Measurements from ENCODE around the gene PSAT1. TPM values are rescaled to one million over a fixed set of nuclear protein-coding genes. Genes with fewer than 3 reads are reported as not detected.

The PSAT1 gene
- total RNA-seq, 1 experiment from 2014 or later: 215 TPM

- H3K27ac Mint-ChIP-seq: peak overlapping the region in 1 of 3 experiments; percentile 34; a peak in 1 of 7 replicates
- H3K56ac ChIP-seq (ENCODE audit: insufficient read length, low read depth, low read length): no peak overlapping the region
- H3K4ac ChIP-seq (ENCODE audit: low read depth, low read length): no peak overlapping the region
- no peaks in the 10 kb centered on the region for H3K79me2 ChIP-seq (ENCODE audit: insufficient read depth, low read length)
- H3K14ac ChIP-seq (ENCODE audit: insufficient read depth, low read length): no peak overlapping the region
- no peaks in the 10 kb centered on the region for H3K9me3 Mint-ChIP-seq
- no peak overlapping the region for H4K8ac ChIP-seq (replicated peaks; ENCODE audit: insufficient read length, low read depth, low read length)
- H4K91ac ChIP-seq (ENCODE audit: insufficient read length, low read depth, low read length): no peak overlapping the region
- H3K4me1 Mint-ChIP-seq: peaks cover 33 to 49% of the 10 kb centered on the region in 2 experiments
- no peak overlapping the region for H2BK5ac ChIP-seq (ENCODE audit: insufficient read length, low read length)
- peaks cover 5% of the 10 kb centered on the region; the same call in 1 of the 2 replicates for H3K4me1 ChIP-seq (ENCODE audit: insufficient read depth, low read length)
- no peaks in the 10 kb centered on the region for H3K23me2 ChIP-seq (ENCODE audit: insufficient read length, low read depth, low read length, poor library complexity, severe bottlenecking)
- H3K4me2 ChIP-seq (ENCODE audit: insufficient read depth, insufficient read length, low read length): no peak overlapping the region
- no CpG with 5 or more reads among the region's 4 CpGs for WGBS (ENCODE audit: extremely low coverage, insufficient read length, low lambda C conversion rate)
- H3K27ac ChIP-seq (ENCODE audit: insufficient read length, low read depth, low read length): no peak overlapping the region
- H3K18ac ChIP-seq (ENCODE audit: insufficient read length, low read depth, low read length): no peak overlapping the region
- no peak overlapping the region for H3K23ac ChIP-seq (ENCODE audit: insufficient read length, low read depth, low read length)
- no peak overlapping the region for H2AK5ac ChIP-seq (ENCODE audit: insufficient read length, low read length)
- no peak overlapping the region for H2BK20ac ChIP-seq (ENCODE audit: low read depth, low read length, poor library complexity, severe bottlenecking)
- H3T11ph ChIP-seq (ENCODE audit: low read length): no peak overlapping the region
- H2BK12ac ChIP-seq (ENCODE audit: insufficient read length, low read depth, low read length): no peak overlapping the region
- no peak overlapping the region for H3K9ac ChIP-seq (ENCODE audit: extremely low read depth, insufficient read length, low read length)
- no peak overlapping the region for H2BK120ac ChIP-seq (ENCODE audit: low read depth, low read length, poor library complexity, severe bottlenecking)
- DNase-seq: no peak
- no peak overlapping the region for H4K5ac ChIP-seq (ENCODE audit: insufficient read length, low read depth, low read length)
- no peak overlapping the region for H3K4me3 Mint-ChIP-seq
- H3K9me3 ChIP-seq (ENCODE audit: control insufficient read depth, low read depth, low read length): no peaks in the 10 kb centered on the region
- H3K27me3 ChIP-seq (ENCODE audit: insufficient read depth, low read length): no peaks in the 10 kb centered on the region
- no peak overlapping the region for H2AFZ ChIP-seq (ENCODE audit: low read length)
- peak; percentile 73 for TF ChIP-seq CTCF (conservative IDR thresholded peaks at IDR 0.05)
- no peaks in the 10 kb centered on the region for H3K79me1 ChIP-seq (ENCODE audit: insufficient read depth, low read depth, low read length, poor library complexity, severe bottlenecking)
- no peaks in the 10 kb centered on the region for H4K20me1 ChIP-seq (ENCODE audit: control insufficient read depth, insufficient read depth, insufficient read length)
- no peaks in the 10 kb centered on the region; the same call in 1 of the 2 replicates for H3K27me3 Mint-ChIP-seq (ENCODE audit: low read depth)
- no peaks in the 10 kb centered on the region; a peak in 1 of 7 replicates for H3K36me3 Mint-ChIP-seq (ENCODE audit: insufficient read depth in 1 of 3, low read depth in 3 of 3)
- no peak overlapping the region for H2BK15ac ChIP-seq (ENCODE audit: low read depth, low read length)
These were observed 69.1 kb downstream of the PSAT1 start for GRCh38 chr9:78365748-78366697.
